ENCODE measurements around the gene TSPAN31.
"Not testable (repeated sequence)": the region's sequence is repeated elsewhere in the genome, so short reads cannot be mapped to it uniquely, and the experiment has no call there.

DNA sequence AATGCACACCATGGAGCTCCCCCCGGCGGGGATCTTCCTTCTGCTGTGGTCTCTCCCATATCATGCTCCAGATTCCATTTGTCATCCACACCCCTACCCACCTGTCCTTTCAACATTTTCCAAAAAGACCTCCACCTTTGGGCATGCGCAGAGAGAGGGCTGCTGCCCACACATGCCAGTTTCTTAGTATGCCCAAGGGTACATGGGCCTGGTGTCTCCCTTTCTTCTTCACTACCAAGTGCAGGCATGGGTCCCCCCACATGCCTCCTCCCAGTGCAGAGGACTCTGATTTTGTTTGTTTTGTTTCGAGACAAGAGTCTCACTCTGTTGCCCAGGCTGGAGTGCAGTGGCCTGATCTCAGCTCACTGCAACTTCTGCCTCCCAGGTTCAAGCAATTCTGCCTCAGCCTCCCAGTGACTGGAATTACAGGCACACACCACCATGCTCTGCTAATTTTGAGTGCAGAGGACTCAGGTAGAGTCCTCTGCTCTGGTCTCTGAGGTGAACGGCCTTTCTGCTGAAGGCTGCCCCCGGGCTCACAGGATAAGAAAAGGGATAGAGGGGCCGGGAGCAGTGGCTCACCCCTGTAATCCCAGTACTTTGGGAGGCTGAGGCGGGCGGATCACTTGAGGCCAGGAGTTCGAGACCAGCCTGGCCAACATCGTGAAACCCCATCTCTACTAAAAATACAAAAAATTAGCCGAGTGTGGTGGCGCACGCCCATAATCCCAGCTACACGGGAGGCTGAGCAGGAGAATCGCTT is 22.8 kb upstream of the TSPAN31 start:
- TF ChIP-seq, protein P1, sequence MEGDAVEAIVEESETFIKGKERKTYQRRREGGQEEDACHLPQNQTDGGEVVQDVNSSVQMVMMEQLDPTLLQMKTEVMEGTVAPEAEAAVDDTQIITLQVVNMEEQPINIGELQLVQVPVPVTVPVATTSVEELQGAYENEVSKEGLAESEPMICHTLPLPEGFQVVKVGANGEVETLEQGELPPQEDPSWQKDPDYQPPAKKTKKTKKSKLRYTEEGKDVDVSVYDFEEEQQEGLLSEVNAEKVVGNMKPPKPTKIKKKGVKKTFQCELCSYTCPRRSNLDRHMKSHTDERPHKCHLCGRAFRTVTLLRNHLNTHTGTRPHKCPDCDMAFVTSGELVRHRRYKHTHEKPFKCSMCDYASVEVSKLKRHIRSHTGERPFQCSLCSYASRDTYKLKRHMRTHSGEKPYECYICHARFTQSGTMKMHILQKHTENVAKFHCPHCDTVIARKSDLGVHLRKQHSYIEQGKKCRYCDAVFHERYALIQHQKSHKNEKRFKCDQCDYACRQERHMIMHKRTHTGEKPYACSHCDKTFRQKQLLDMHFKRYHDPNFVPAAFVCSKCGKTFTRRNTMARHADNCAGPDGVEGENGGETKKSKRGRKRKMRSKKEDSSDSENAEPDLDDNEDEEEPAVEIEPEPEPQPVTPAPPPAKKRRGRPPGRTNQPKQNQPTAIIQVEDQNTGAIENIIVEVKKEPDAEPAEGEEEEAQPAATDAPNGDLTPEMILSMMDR (conservative IDR thresholded peaks at IDR 0.05; ENCODE audit: low read depth in 2 of 2), result not testable (repeated sequence)
- TF ChIP-seq POLR2AphosphoS5 (IDR thresholded peaks at IDR 0.05; ENCODE audit: low read depth); REST (IDR thresholded peaks at IDR 0.05; ENCODE audit: unreplicated experiment); ZNF331 (CRISPR knock-in tag; IDR thresholded peaks at IDR 0.05; ENCODE audit: low read depth); STAT1 (IDR thresholded peaks at IDR 0.05; ENCODE audit: unreplicated experiment); ETS1 (IDR thresholded peaks at IDR 0.05); EZH2phosphoT487 (IDR thresholded peaks at IDR 0.05; ENCODE audit: unreplicated experiment); JUNB (IDR thresholded peaks at IDR 0.05; ENCODE audit: unreplicated experiment); EZH2 (IDR thresholded peaks at IDR 0.05; ENCODE audit: low read depth, unreplicated experiment); CREB1 (CRISPR knock-in tag; IDR thresholded peaks at IDR 0.05; ENCODE audit: low read depth); ZNF462 (CRISPR knock-in tag; IDR thresholded peaks at IDR 0.05): not testable (repeated sequence)

All from GM23338 (cell line).